Esophagus (tissue), 2 donors: ENCODE measurements around the gene EPS8L2. TPM values are rescaled to one million over a fixed set of nuclear protein-coding genes. Genes with fewer than 3 reads are reported as not detected.

Experiments used
- H3K27ac ChIP-seq, 2 donors: one replicate each; pipeline ENCODE4 v1.5.1; 2013; ENCODE audit warnings: low read depth in 2 of 2, mild to moderate bottlenecking in 2 of 2, inconsistent platforms in 1 of 2, low read length in 1 of 2, moderate library complexity in 1 of 2
- H3K27me3 ChIP-seq, 2 donors: one replicate each; pipeline ENCODE4 v1.6.1; 2013; ENCODE audit warnings: low read length in 2 of 2, control low read depth in 1 of 2, mild to moderate bottlenecking in 1 of 2; ENCODE audit not compliant: insufficient read depth in 2 of 2, control insufficient read depth in 1 of 2
- H3K36me3 ChIP-seq, 2 donors: one replicate each; pipeline ENCODE4 v1.6.1; 2013; ENCODE audit warnings: low read length in 1 of 2; ENCODE audit not compliant: control insufficient read depth in 2 of 2, insufficient read depth in 2 of 2
- H3K4me1 ChIP-seq, 2 donors: one replicate each; pipeline ENCODE4 v1.6.1; 2013; ENCODE audit warnings: low read length in 1 of 2; ENCODE audit not compliant: control insufficient read depth in 2 of 2, insufficient read depth in 2 of 2
- H3K4me3 ChIP-seq, 2 donors: one replicate each; pipeline ENCODE4 v1.5.1; 2013; ENCODE audit warnings: low read length in 2 of 2, mild to moderate bottlenecking in 2 of 2, low read depth in 1 of 2, moderate library complexity in 1 of 2
- H3K9me3 ChIP-seq, 2 donors: one replicate each; pipeline ENCODE4 v1.6.1; 2013; ENCODE audit warnings: mild to moderate bottlenecking in 2 of 2, low read depth in 1 of 2, low read length in 1 of 2, moderate library complexity in 1 of 2; ENCODE audit not compliant: control insufficient read depth in 2 of 2, insufficient read depth in 1 of 2
- WGBS, 2 donors: extraction: QIAGEN DNeasy Blood & Tissue Kit; methylation state at CpG; one replicate each; pipeline ENCODE4 v1.1.7; 2013; 5-methylcytosine and 5-hydroxymethylcytosine counted together
- polyA plus RNA-seq, 2 donors: library from polyadenylated mRNA; stranded (reverse); fragments of 200-250 nt; gene quantifications; one replicate each; pipeline ENCODE4 v1.2.3, GENCODE V29; 2013
- donor health status: healthy with polysubstance abuse.
- donor health status: Bipolar disorder and iron deficiency.

Gene EPS8L2
- polyA plus RNA-seq, 2 donors = 254 to 440 TPM

DNA sequence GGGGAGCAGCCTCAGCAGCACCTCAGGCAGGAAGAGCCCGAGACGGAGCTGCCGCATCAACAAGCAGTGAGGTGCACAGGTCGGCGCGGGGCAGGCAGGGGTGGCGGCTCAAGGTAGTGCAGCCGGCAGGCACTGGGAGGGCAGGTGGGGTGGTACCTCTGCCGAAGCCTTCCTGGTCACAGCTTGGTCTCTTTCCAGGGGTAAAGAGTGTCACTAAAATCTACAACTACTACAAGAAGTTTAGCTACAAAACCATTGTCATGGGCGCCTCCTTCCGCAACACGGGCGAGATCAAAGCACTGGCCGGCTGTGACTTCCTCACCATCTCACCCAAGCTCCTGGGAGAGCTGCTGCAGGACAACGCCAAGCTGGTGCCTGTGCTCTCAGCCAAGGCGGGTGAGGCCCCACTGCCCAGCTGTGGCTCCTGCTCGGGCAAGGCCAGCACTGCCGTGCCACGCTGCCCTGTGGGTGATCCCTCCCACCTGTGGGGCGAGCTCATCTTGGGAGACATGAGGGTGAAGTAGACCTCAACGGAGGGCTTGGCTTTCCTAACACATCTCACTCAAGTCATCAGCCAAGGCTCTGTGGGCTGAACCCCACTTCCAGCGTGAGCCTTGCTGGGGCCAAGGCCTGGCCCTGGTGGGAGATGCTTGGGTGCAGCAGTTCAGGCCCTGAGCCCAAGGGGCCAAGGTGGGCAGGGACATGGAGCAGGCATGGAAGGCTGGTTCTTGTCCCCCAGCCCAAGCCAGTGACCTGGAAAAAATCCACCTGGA is 57.7 kb downstream of the EPS8L2 start:
- Histone ChIP-seq H3K27me3 (no peaks in the 10 kb centered on the region), H3K27ac (peak overlapping the region; percentile 91 to 96), H3K4me3 (no peak overlapping the region), H3K9me3 (no peaks in the 10 kb centered on the region), H3K36me3 (peaks cover 14 to 51% of the 10 kb centered on the region in 2 donors), H3K4me1 (peaks cover 0 to 14% of the 10 kb centered on the region in 2 donors)
- WGBS, 2 donors = 69 to 77% methylated on average over 22 of the region's 22 CpGs

- 81 to 84% methylated on average over 18 of the region's 18 CpGs for WGBS, 2 donors
- H3K27ac ChIP-seq = peak overlapping the region; percentile 91 to 96
- no peaks in the 10 kb centered on the region for H3K9me3 ChIP-seq
- no peak overlapping the region for H3K4me3 ChIP-seq
- H3K4me1 ChIP-seq = peaks cover 0 to 14% of the 10 kb centered on the region in 2 donors
- H3K27me3 ChIP-seq = no peaks in the 10 kb centered on the region
- peaks cover 14 to 48% of the 10 kb centered on the region in 2 donors for H3K36me3 ChIP-seq
Observed at GRCh38 chr11:764322-765024, 58.4 kb downstream of the EPS8L2 start.

- Histone ChIP-seq H3K27ac (peak overlapping the region in 1 of 2 donors; percentile 57), H3K36me3 (peaks cover 12 to 48% of the 10 kb centered on the region in 2 donors), H3K9me3 (no peaks in the 10 kb centered on the region), H3K4me3 (no peak overlapping the region), H3K27me3 (no peaks in the 10 kb centered on the region), H3K4me1 (peaks cover 0 to 14% of the 10 kb centered on the region in 2 donors)
- WGBS, 2 donors = 68 to 69% methylated on average over 19 of the region's 19 CpGs
Observed at GRCh38 chr11:765025-765801, 59.2 kb downstream of the EPS8L2 start.

GRCh38 chr11:765802-766091 is 59.7 kb downstream of the EPS8L2 start:
- Histone ChIP-seq H3K27me3 (no peaks in the 10 kb centered on the region), H3K4me3 (no peak overlapping the region), H3K27ac (no peak overlapping the region), H3K9me3 (no peaks in the 10 kb centered on the region), H3K4me1 (peaks cover 0 to 14% of the 10 kb centered on the region in 2 donors), H3K36me3 (peaks cover 16 to 52% of the 10 kb centered on the region in 2 donors)
- WGBS, 2 donors = 92 to 94% methylated on average over 8 of the region's 8 CpGs

DNA sequence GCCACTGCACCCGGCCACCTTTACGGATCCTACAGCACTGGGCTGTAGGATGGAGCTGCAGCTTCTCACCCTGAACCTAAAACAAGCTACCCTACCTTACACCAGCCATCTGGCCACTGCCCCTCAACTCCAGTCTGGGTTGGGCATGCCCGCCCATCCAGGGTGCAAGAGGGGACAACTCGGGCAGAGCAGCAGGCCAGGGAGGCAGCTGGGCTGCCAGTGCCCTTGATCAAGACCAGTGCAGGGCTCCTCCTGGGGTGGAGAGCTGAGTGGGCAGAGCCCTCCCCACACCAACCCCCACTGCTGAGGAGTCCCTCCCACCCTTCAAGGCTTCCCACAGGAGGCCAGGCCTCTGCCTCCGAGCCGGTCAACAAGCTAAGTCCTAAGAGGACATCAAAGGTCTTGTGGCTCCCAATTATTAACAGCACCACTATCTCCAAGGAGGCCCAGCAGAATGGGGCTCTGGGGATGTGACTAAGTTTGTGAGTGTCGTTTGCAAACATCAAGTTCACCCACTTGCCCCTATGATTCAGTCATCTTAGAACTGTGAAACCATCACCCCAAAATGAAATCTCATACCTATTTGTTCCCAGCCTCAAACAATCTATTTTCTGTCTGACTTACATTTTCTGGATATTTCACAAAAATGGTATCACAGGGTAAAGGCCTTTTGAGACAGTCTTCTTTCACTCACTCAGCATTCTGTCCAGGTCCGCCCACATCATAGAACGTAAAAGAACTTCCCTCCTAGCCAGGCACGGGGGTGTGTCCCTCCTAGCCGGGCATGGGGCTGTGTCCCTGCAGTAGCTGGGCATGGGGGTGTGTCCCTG is 60.3 kb downstream of the EPS8L2 start:
- WGBS, 2 donors = 71 to 83% methylated on average over 11 of the region's 11 CpGs
- peaks cover 0 to 14% of the 10 kb centered on the region in 2 donors for H3K4me1 ChIP-seq
- no peaks in the 10 kb centered on the region for H3K27me3 ChIP-seq
- no peaks in the 10 kb centered on the region for H3K9me3 ChIP-seq
- H3K4me3 ChIP-seq = no peak overlapping the region
- peaks cover 21 to 56% of the 10 kb centered on the region in 2 donors for H3K36me3 ChIP-seq
- peak overlapping the region in 1 of 2 donors; percentile 1 for H3K27ac ChIP-seq

- H3K36me3 ChIP-seq = peaks cover 21 to 58% of the 10 kb centered on the region in 2 donors
- no peak overlapping the region for H3K4me3 ChIP-seq
- H3K4me1 ChIP-seq = peaks cover 0 to 14% of the 10 kb centered on the region in 2 donors
- H3K27ac ChIP-seq = no peak overlapping the region
- H3K27me3 ChIP-seq = no peaks in the 10 kb centered on the region
- WGBS, 2 donors = 95 to 99% methylated on average over 2 of the region's 2 CpGs
- no peaks in the 10 kb centered on the region for H3K9me3 ChIP-seq
Observed at GRCh38 chr11:766936-767210, 60.8 kb downstream of the EPS8L2 start.

DNA sequence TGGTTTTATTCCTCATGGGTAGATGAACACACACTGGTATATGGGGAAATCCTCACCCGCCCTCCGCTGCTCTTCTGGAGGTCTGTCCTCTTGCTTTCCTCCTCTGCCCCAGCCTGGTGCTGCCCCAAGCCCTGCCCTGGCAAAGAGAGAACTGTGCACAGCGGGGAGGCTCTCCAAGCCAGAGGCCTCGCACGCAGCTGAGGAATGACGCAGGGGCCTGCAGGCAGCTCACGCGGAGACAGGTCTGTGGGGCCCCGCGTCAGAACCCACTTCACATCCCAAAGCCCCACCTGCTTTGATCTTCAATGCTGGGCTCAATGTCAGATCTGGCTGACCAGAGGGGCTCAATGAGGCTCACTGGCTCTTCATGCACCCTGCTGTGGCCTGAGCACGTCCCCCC is 61.2 kb downstream of the EPS8L2 start:
- Histone ChIP-seq H3K4me3 (no peak overlapping the region), H3K27me3 (no peaks in the 10 kb centered on the region), H3K9me3 (no peaks in the 10 kb centered on the region), H3K36me3 (peaks cover 19 to 60% of the 10 kb centered on the region in 2 donors), H3K27ac (no peak overlapping the region), H3K4me1 (peaks cover 0 to 14% of the 10 kb centered on the region in 2 donors)
- WGBS, 2 donors = 93 to 94% methylated on average over 11 of the region's 11 CpGs

DNA sequence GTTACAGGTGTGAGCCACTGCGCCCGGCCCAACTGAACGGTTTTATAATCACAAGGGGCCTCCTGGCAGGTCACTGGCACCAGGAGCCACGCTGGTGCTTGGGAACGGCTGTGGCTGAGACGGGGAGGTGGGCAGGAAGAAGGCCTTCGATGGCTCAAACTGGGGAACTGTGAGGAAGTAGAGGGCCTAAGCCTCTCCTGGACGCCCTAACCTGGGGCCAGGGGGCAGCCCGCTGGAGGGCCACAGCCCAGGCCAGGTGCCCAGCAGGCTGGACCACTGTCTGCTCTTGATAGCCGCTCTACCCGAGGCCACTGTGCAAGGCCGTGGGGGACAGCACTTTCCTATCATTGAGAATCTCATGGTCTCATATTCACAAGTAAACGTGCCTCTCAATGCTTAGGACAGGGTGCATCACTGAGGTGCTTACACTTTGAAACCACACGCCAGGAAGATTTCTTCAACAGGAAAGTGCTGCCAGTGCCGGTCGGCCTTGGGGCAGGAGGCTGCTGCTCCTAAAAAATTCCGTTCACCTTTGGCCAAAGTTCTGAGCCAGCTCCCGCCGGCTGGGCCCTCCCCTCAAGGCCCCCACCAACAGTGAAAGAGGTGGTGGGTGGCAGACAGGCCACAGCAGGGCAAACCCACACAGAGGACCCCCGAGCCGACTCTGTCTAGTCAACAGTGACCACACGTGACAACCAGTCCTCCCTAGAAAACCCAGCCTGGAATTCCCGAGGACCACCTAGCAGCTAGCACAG is 64.0 kb downstream of the EPS8L2 start:
- Histone ChIP-seq H3K36me3 (peaks cover 20 to 58% of the 10 kb centered on the region in 2 donors), H3K27me3 (no peaks in the 10 kb centered on the region), H3K4me1 (peaks cover 4 to 6% of the 10 kb centered on the region in 2 donors), H3K27ac (no peak overlapping the region), H3K4me3 (no peak overlapping the region), H3K9me3 (no peaks in the 10 kb centered on the region)
- 88 to 90% methylated on average over 23 of the region's 23 CpGs for WGBS, 2 donors
